ENCODE measurements around the gene RBM33.

The RBM33 gene

GRCh38 chr7:155781433-155781832 is 137.0 kb downstream of the RBM33 start:
- TF ChIP-seq CTCF (IDR thresholded peaks at IDR 0.05; ENCODE audit: low read depth, low read length): no peak
- no peak for DNase-seq (ENCODE audit: extremely low read depth, low read depth)

- DNase-seq (ENCODE audit: extremely low read depth, low read depth): no peak
- no peak for TF ChIP-seq CTCF (IDR thresholded peaks at IDR 0.05; ENCODE audit: low read depth, low read length)
Measured at GRCh38 chr7:155782466-155782865, 138.0 kb downstream of the RBM33 start.

GRCh38 chr7:155785536-155785935 is 141.1 kb downstream of the RBM33 start:
- DNase-seq (ENCODE audit: extremely low read depth, low read depth): no peak
- no peak for TF ChIP-seq CTCF (IDR thresholded peaks at IDR 0.05; ENCODE audit: low read depth, low read length)

- no peak for TF ChIP-seq CTCF (IDR thresholded peaks at IDR 0.05; ENCODE audit: low read depth, low read length)
- DNase-seq (ENCODE audit: extremely low read depth, low read depth): no peak
Measured at GRCh38 chr7:155786491-155786890, 142.0 kb downstream of the RBM33 start.

- DNase-seq (ENCODE audit: extremely low read depth, low read depth): no peak
Measured at GRCh38 chr7:155787171-155787851, 142.8 kb downstream of the RBM33 start.

GRCh38 chr7:155788616-155789000 is 144.1 kb downstream of the RBM33 start:
- no peak for TF ChIP-seq CTCF (IDR thresholded peaks at IDR 0.05; ENCODE audit: low read depth, low read length)
- no peak for DNase-seq (ENCODE audit: extremely low read depth, low read depth)

More at GRCh38 chr7:155787171-155787851, 142.8 kb downstream of the RBM33 start:
- TF ChIP-seq CTCF (IDR thresholded peaks at IDR 0.05; ENCODE audit: low read depth, low read length): no peak

GRCh38 chr7:155789001-155789725 is 144.7 kb downstream of the RBM33 start:
- DNase-seq (ENCODE audit: extremely low read depth, low read depth): no peak
- TF ChIP-seq CTCF (IDR thresholded peaks at IDR 0.05; ENCODE audit: low read depth, low read length): no peak
